22Rv1 (cell line): ENCODE data around the gene VPS33A.

Source experiments
- CTCF ChIP-seq: fragments of 450-650 bp; IDR thresholded peaks from 2 replicates; pipeline ENCODE4 v1.5.1; 2017; ENCODE audit warnings: mild to moderate bottlenecking
- ZFX ChIP-seq: fragments of 450-650 bp; IDR thresholded peaks from 2 replicates; pipeline ENCODE4 v1.6.1; 2017; ENCODE audit warnings: antibody characterized with exemption, borderline replicate concordance

GRCh38 chr12:122291431-122291830, 25.1 kb upstream of the VPS33A start:
- TF ChIP-seq CTCF (no peak), ZFX (no peak)
